ENCODE data around the gene TSHZ2.

TSHZ2 gene

GRCh38 chr20:53208110-53208832 lies 236.1 kb downstream of the TSHZ2 start:
- TF ChIP-seq GATA3 (IDR thresholded peaks at IDR 0.05; ENCODE audit: low read depth, low read length) (no peak), GATA2 (IDR thresholded peaks at IDR 0.05; ENCODE audit: low read depth, low read length) (no peak)

GRCh38 chr20:53210041-53210440 lies 237.9 kb downstream of the TSHZ2 start:
- no peak for TF ChIP-seq GATA3 (IDR thresholded peaks at IDR 0.05; ENCODE audit: low read depth, low read length)
- TF ChIP-seq GATA2 (IDR thresholded peaks at IDR 0.05; ENCODE audit: low read depth, low read length), result no peak

- TF ChIP-seq GATA3 (IDR thresholded peaks at IDR 0.05; ENCODE audit: low read depth, low read length), result no peak
- no peak for TF ChIP-seq GATA2 (IDR thresholded peaks at IDR 0.05; ENCODE audit: low read depth, low read length)
Observed at GRCh38 chr20:53210931-53211330, 238.8 kb downstream of the TSHZ2 start.

- TF ChIP-seq GATA2 (IDR thresholded peaks at IDR 0.05; ENCODE audit: low read depth, low read length) (no peak), GATA3 (IDR thresholded peaks at IDR 0.05; ENCODE audit: low read depth, low read length) (no peak)
Observed at GRCh38 chr20:53212018-53212417, 239.9 kb downstream of the TSHZ2 start.

- TF ChIP-seq GATA2 (IDR thresholded peaks at IDR 0.05; ENCODE audit: low read depth, low read length), result no peak
- TF ChIP-seq GATA3 (IDR thresholded peaks at IDR 0.05; ENCODE audit: low read depth, low read length), result no peak
Observed at GRCh38 chr20:53214392-53214791, 242.2 kb downstream of the TSHZ2 start.

- TF ChIP-seq GATA2 (IDR thresholded peaks at IDR 0.05; ENCODE audit: low read depth, low read length) (no peak), GATA3 (IDR thresholded peaks at IDR 0.05; ENCODE audit: low read depth, low read length) (no peak)
Observed at GRCh38 chr20:53215166-53215565, 243.0 kb downstream of the TSHZ2 start.

GRCh38 chr20:53216478-53216855 lies 244.3 kb downstream of the TSHZ2 start:
- TF ChIP-seq GATA3 (IDR thresholded peaks at IDR 0.05; ENCODE audit: low read depth, low read length) (no peak), GATA2 (IDR thresholded peaks at IDR 0.05; ENCODE audit: low read depth, low read length) (no peak)

- TF ChIP-seq GATA3 (IDR thresholded peaks at IDR 0.05; ENCODE audit: low read depth, low read length), result no peak
- TF ChIP-seq GATA2 (IDR thresholded peaks at IDR 0.05; ENCODE audit: low read depth, low read length), result no peak
Observed at GRCh38 chr20:53216856-53217576, 244.9 kb downstream of the TSHZ2 start.

- TF ChIP-seq GATA2 (IDR thresholded peaks at IDR 0.05; ENCODE audit: low read depth, low read length) (no peak), GATA3 (IDR thresholded peaks at IDR 0.05; ENCODE audit: low read depth, low read length) (no peak)
Observed at GRCh38 chr20:53220482-53221307, 248.5 kb downstream of the TSHZ2 start.

- TF ChIP-seq GATA2 (IDR thresholded peaks at IDR 0.05; ENCODE audit: low read depth, low read length) (no peak), GATA3 (IDR thresholded peaks at IDR 0.05; ENCODE audit: low read depth, low read length) (no peak)
Observed at GRCh38 chr20:53221731-53222130, 249.6 kb downstream of the TSHZ2 start.

- TF ChIP-seq GATA3 (IDR thresholded peaks at IDR 0.05; ENCODE audit: low read depth, low read length) (no peak), GATA2 (IDR thresholded peaks at IDR 0.05; ENCODE audit: low read depth, low read length) (no peak)
Observed at GRCh38 chr20:53222416-53222815, 250.3 kb downstream of the TSHZ2 start.

- TF ChIP-seq GATA2 (IDR thresholded peaks at IDR 0.05; ENCODE audit: low read depth, low read length) (no peak), GATA3 (IDR thresholded peaks at IDR 0.05; ENCODE audit: low read depth, low read length) (no peak)
Observed at GRCh38 chr20:53222932-53223331, 250.8 kb downstream of the TSHZ2 start.

GRCh38 chr20:53223626-53224172 lies 251.5 kb downstream of the TSHZ2 start:
- TF ChIP-seq GATA2 (IDR thresholded peaks at IDR 0.05; ENCODE audit: low read depth, low read length), result no peak
- no peak for TF ChIP-seq GATA3 (IDR thresholded peaks at IDR 0.05; ENCODE audit: low read depth, low read length)

GRCh38 chr20:53224851-53225250 lies 252.7 kb downstream of the TSHZ2 start:
- TF ChIP-seq GATA3 (IDR thresholded peaks at IDR 0.05; ENCODE audit: low read depth, low read length) (no peak), GATA2 (IDR thresholded peaks at IDR 0.05; ENCODE audit: low read depth, low read length) (no peak)
